ENCODE results near the gene APOE. TPM values are rescaled to one million over a fixed set of nuclear protein-coding genes. Genes with fewer than 3 reads are reported as not detected.

APOE gene
- total and polyA plus RNA-seq, 9 of the 15 experiments (the other 6 are each of a cell fraction or from before 2014, with no cell fraction given), result 0.14 to 180 (median 58.1) TPM; not detected in 1

DNA sequence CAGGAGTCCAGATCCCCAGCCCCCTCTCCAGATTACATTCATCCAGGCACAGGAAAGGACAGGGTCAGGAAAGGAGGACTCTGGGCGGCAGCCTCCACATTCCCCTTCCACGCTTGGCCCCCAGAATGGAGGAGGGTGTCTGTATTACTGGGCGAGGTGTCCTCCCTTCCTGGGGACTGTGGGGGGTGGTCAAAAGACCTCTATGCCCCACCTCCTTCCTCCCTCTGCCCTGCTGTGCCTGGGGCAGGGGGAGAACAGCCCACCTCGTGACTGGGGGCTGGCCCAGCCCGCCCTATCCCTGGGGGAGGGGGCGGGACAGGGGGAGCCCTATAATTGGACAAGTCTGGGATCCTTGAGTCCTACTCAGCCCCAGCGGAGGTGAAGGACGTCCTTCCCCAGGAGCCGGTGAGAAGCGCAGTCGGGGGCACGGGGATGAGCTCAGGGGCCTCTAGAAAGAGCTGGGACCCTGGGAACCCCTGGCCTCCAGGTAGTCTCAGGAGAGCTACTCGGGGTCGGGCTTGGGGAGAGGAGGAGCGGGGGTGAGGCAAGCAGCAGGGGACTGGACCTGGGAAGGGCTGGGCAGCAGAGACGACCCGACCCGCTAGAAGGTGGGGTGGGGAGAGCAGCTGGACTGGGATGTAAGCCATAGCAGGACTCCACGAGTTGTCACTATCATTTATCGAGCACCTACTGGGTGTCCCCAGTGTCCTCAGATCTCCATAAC lies at the start of gene APOE (continued):
- TF ChIP-seq, protein P1, sequence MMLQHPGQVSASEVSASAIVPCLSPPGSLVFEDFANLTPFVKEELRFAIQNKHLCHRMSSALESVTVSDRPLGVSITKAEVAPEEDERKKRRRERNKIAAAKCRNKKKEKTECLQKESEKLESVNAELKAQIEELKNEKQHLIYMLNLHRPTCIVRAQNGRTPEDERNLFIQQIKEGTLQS (IDR thresholded peaks at IDR 0.05), result no peak
- TF ChIP-seq, protein P1 (CRISPR knock-in tag; conservative IDR thresholded peaks at IDR 0.05), result no peak
- TF ChIP-seq, protein P2, sequence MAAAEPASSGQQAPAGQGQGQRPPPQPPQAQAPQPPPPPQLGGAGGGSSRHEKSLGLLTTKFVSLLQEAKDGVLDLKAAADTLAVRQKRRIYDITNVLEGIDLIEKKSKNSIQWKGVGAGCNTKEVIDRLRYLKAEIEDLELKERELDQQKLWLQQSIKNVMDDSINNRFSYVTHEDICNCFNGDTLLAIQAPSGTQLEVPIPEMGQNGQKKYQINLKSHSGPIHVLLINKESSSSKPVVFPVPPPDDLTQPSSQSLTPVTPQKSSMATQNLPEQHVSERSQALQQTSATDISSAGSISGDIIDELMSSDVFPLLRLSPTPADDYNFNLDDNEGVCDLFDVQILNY (CRISPR knock-in tag; IDR thresholded peaks at IDR 0.05), result no peak
- TF ChIP-seq LARP7 (IDR thresholded peaks at IDR 0.05) (no peak), SPI1 (IDR thresholded peaks at IDR 0.05; ENCODE audit: borderline replicate concordance, low read depth, low read length) (no peak), TAL1 (IDR thresholded peaks at IDR 0.05) (no peak), PHF20 (IDR thresholded peaks at IDR 0.05; ENCODE audit: partially characterized antibody) (no peak), CBX3 (IDR thresholded peaks at IDR 0.05; ENCODE audit: borderline replicate concordance in 1 of 2, low read length in 2 of 2) (no peak), ESRRA (IDR thresholded peaks at IDR 0.05; ENCODE audit: borderline replicate concordance, low read depth) (0 out of 2 replicates have a peak, but pooled peaks have one; percentile 29), ZNF175 (CRISPR knock-in tag; IDR thresholded peaks at IDR 0.05; ENCODE audit: low read depth) (no peak), EWSR1 (IDR thresholded peaks at IDR 0.05; ENCODE audit: borderline replicate concordance, low read depth, partially characterized antibody) (no peak), ZNF778 (CRISPR knock-in tag; IDR thresholded peaks at IDR 0.05) (no peak), CCNT2 (IDR thresholded peaks at IDR 0.05; ENCODE audit: borderline replicate concordance, extremely low read depth, insufficient read length, low read depth, low read length) (no peak), CBFA2T3 (IDR thresholded peaks at IDR 0.05) (no peak), KLF16 (IDR thresholded peaks at IDR 0.05) (no peak), CHCHD3 (CRISPR knock-in tag; IDR thresholded peaks at IDR 0.05) (no peak)
- TF ChIP-seq, protein P3, sequence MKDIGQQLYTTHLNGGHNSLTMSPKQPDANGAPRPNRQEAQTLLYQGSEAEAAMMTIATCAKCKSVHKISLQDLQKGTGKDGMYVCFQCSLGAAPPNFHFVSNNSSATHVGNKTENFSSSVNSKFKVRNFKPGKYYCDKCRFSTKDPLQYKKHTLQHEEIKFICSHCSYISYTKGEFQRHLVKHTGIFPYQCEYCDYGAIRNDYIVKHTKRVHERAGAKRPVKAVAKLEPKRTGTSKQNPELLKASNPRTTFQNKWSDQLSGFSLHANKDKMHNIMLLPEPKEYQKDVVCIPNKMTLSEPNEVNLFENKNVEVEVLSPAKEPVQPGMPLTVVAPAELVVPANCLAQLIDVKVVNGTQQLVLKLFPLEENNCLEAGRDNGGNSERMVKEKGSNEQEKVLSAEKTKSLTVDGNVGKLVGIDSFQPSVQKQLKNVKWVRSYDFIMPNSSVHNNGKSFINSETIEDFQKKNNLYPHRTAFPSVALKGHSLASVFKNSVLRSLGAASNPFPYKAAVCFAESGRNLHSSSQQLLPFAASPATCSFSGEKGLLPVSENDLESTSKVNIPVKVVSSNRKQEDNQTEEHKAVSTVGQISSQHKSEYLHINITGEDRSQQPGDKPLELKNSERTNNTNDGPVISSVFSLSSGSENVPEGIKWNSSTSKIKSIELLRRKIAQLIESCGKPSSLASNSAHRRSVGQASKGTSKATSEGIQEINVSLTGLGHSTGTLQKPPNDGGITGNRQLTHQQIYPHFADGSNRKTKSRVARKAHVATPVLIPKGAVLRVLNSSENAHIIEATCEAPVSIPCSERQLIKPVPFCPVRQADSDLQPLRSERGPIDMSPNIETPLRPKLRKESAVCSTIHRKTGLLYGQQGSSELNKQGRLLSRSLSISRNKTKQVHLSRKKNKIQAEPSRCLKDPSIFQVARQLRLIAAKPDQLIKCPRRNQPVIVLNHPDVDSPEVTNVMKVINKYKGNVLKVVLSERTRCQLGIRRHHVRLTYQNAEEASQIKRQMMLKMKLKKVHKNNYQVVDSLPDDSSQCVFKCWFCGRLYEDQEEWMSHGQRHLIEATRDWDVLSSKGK (CRISPR knock-in tag; IDR thresholded peaks at IDR 0.05), result no peak
- TF ChIP-seq, protein P4, sequence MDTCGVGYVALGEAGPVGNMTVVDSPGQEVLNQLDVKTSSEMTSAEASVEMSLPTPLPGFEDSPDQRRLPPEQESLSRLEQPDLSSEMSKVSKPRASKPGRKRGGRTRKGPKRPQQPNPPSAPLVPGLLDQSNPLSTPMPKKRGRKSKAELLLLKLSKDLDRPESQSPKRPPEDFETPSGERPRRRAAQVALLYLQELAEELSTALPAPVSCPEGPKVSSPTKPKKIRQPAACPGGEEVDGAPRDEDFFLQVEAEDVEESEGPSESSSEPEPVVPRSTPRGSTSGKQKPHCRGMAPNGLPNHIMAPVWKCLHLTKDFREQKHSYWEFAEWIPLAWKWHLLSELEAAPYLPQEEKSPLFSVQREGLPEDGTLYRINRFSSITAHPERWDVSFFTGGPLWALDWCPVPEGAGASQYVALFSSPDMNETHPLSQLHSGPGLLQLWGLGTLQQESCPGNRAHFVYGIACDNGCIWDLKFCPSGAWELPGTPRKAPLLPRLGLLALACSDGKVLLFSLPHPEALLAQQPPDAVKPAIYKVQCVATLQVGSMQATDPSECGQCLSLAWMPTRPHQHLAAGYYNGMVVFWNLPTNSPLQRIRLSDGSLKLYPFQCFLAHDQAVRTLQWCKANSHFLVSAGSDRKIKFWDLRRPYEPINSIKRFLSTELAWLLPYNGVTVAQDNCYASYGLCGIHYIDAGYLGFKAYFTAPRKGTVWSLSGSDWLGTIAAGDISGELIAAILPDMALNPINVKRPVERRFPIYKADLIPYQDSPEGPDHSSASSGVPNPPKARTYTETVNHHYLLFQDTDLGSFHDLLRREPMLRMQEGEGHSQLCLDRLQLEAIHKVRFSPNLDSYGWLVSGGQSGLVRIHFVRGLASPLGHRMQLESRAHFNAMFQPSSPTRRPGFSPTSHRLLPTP (IDR thresholded peaks at IDR 0.05; ENCODE audit: borderline replicate concordance, extremely low read depth, insufficient read length), result no peak
